Sigmoid colon (tissue), 4 donors: ENCODE data around the gene NISCH.

Source experiments
- CTCF ChIP-seq, 4 experiments: fragments of 450-650 bp in 3 of 4; fragments of 200-600 bp in 1 of 4; IDR thresholded peaks; one replicate each; pipeline ENCODE4 v1.5.1; 2016 to 2019; ENCODE audit warnings: antibody characterized with exemption in 4 of 4, mild to moderate bottlenecking in 3 of 4, moderate library complexity in 2 of 4
- EP300 ChIP-seq, 4 donors: sonication (generic); formaldehyde crosslinking; IDR thresholded peaks; one replicate each; pipeline ENCODE4 v1.6.1; 2017; ENCODE audit warnings: antibody characterized with exemption in 4 of 4
- POLR2A ChIP-seq, 2 donors: fragments of 450-650 bp; IDR thresholded peaks; one replicate each; pipeline ENCODE4 v1.6.1; 2016; ENCODE audit warnings: antibody characterized with exemption in 2 of 2, mild to moderate bottlenecking in 2 of 2, moderate library complexity in 2 of 2
- POLR2AphosphoS5 ChIP-seq, 4 donors: sonication (generic); formaldehyde crosslinking; IDR thresholded peaks; one replicate each; pipeline ENCODE4 v1.6.1; 2017; ENCODE audit warnings: antibody characterized with exemption in 4 of 4

GRCh38 chr3:52458770-52459545 lies 3.6 kb downstream of the NISCH start:
- TF ChIP-seq POLR2A (IDR thresholded peaks at IDR 0.05), result no peak
- no peak for TF ChIP-seq CTCF (IDR thresholded peaks at IDR 0.05)
- TF ChIP-seq POLR2AphosphoS5 (IDR thresholded peaks at IDR 0.05), result no peak
- no peak for TF ChIP-seq EP300 (IDR thresholded peaks at IDR 0.05)
